Ureter (tissue), 1 donor: ENCODE data around the gene ACLY. TPM values are rescaled to one million over a fixed set of nuclear protein-coding genes. Genes with fewer than 3 reads are reported as not detected.

Experiments used
- DNase-seq: peaks from one replicate; pipeline ENCODE4 v3.0.0-alpha.2; 2020; ENCODE audit warnings: low spot score
- total RNA-seq: library from RNA; stranded (reverse); gene quantifications from one replicate; pipeline ENCODE4 v1.2.4, GENCODE V29; 2023
- donor health status: DM: yes; HTN: yes; CAD: no.

The ACLY gene
- 94.2 TPM for total RNA-seq

GRCh38 chr17:41918314-41919164 is at the start of gene ACLY:
ACLY (minus strand) TSS chr17:41918951; CDS start chr17:41913873, 5,078 bp downstream.
- peak; percentile 97 for DNase-seq

- no peak for DNase-seq
Observed at GRCh38 chr17:41967921-41968578, 49.3 kb upstream of the ACLY start.

- DNase-seq = no peak
Observed at GRCh38 chr17:41967141-41967920, 48.6 kb upstream of the ACLY start.

GRCh38 chr17:41966463-41967140 is 47.9 kb upstream of the ACLY start, which contains the start of gene CNP:
CNP (plus strand) TSS chr17:41966795; CDS start chr17:41966885, 90 bp downstream.
- DNase-seq = peak; percentile 94

- DNase-seq = peak; percentile 77
Observed at GRCh38 chr17:41965694-41966462, 47.1 kb upstream of the ACLY start.

- DNase-seq = peak; percentile 72
Observed at GRCh38 chr17:41962768-41963434, 44.1 kb upstream of the ACLY start.

GRCh38 chr17:41962111-41962510 is 43.4 kb upstream of the ACLY start:
- DNase-seq = no peak

- DNase-seq = no peak
Observed at GRCh38 chr17:41959336-41960095, 40.8 kb upstream of the ACLY start.

GRCh38 chr17:41959030-41959335 is 40.2 kb upstream of the ACLY start:
- DNase-seq = no peak

- no peak for DNase-seq
Observed at GRCh38 chr17:41957869-41958439, 39.2 kb upstream of the ACLY start.

GRCh38 chr17:41957031-41957868 is 38.5 kb upstream of the ACLY start:
- no peak for DNase-seq

- DNase-seq = no peak
Observed at GRCh38 chr17:41956522-41956921, 37.8 kb upstream of the ACLY start.

GRCh38 chr17:41948762-41949460 is 30.2 kb upstream of the ACLY start:
- DNase-seq = no peak

- no peak for DNase-seq
Observed at GRCh38 chr17:41944943-41945342, 26.2 kb upstream of the ACLY start.

- DNase-seq = no peak
Observed at GRCh38 chr17:41943492-41943891, 24.7 kb upstream of the ACLY start.

- DNase-seq = no peak
Observed at GRCh38 chr17:41942626-41943373, 24.0 kb upstream of the ACLY start.

- DNase-seq = no peak
Observed at GRCh38 chr17:41941168-41941567, 22.4 kb upstream of the ACLY start.
